Eye (tissue), 1 donor: Measurements from ENCODE around the gene PGBD5.
"Not testable (repeated sequence)": the region's sequence is repeated elsewhere in the genome, so short reads cannot be mapped to it uniquely, and the experiment has no call there.

Experiments used
- DNase-seq: peaks from one replicate; pipeline ENCODE4 v3.0.0-alpha.2; 2015

The PGBD5 gene

DNA sequence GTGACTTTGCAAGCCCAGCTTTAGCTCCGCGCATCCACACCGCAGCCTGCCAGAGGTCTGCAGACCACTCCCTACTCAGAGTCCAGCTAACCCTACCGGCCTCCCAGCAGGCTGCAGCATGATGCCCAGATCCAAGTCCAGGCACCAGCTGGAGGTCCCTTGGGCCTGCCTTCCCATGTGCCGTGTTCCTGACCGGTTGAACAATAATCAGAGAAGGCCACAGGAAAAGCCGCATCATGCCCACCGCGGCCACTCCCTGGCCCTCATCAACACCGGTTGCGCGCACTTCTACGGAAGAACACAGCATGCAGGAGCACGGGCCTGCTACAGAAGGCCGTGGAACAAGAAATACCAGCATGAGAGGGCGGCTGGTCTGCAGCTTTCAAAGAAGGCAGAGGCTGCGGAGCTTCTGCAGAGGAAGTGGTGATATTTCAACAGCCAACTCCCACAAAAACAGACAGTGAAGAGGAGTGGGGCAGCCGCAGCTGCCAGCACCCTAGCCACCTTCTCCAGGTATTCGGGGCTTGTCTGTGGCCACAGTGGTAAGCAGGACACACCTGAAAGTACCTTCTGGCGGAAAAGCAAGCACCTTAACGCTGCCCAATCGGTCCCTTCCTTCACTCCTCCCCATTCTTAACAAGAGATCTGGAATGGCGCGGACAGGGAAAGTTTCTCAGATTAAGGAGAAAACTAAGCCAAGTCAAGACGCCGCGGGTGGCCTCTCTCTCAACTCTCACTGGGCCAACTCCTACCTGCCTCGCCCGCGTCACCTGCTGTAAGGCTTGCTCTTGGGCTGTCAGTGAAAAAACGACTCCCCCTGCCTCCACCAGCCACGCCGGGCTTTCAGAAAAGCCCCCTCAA is 1.5 kb downstream of the PGBD5 start:
- peak; percentile 41 for DNase-seq

DNA sequence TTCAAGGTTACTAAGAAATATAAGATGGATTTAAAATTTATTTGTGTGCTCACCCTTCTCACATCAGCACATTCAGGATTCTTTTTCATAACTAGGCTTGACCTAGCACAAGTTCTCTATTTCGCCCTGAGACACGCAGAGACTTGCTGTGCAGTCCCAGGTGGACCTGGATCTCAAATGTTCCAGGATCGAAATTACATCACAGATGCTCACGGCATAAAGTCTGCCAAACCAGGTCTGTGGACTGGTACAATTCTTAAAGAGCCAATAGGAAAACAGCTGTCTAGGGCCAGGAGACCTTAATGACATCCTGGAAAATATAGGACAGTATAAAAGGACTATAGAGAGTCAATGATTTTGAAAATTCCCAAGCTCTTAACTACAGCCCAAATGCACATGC is 2.2 kb downstream of the PGBD5 start:
- DNase-seq: peak; percentile 14

DNA sequence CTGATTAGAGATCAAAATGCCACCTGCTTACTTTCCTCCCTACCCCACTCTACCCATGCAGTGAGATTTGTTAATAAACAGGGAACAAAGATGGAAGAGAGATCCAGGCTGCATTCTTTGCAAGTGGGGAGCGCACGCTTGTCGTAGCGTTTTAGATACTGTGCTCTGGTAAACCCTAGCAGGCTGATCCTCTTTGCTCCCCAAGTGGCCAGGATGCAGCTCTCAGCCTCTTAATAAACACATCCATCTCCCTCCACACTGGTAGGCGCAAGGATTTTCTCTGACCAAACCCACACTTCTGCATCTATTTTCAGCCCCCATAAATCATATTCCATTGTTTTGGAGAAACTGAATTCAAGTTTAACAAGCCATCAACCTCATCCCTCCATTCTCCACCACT is 2.9 kb downstream of the PGBD5 start:
- peak; percentile 24 for DNase-seq

DNA sequence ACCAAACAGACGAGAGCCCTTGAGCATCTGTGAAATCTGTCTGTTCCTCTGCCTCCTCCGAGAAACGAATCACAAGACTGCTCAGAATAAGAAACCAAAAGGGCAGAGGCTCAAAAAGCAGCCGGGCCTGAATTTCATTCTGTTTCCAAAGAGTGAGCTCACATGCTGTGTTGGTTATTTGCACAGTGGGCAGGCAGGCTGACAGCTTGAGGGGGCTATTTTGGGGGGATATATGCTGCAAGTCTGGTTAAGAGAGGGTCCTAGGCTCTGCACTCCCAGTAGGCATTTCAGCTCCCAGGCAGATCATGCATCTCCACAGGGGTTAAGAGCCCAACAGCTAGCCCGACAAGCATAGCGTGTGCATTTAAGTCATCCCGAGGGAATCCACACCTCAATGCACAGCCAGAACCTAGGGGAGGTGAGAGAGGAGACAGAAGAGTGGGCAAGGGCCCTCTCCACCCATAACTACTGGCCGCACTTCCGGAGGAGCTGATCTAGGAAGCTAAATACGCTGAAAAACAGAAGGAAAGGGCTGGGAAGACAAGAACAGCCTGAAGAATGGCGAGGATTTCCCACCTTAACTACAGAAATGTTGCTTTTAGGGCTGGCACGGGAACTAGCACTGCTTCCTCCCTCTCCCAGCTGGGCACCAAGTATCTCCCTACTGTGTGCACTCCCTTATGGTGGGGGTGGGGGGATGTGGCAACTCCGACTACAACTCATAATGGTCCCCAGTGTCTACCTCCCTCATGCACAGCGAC is 3.7 kb downstream of the PGBD5 start:
- peak; percentile 16 for DNase-seq

DNA sequence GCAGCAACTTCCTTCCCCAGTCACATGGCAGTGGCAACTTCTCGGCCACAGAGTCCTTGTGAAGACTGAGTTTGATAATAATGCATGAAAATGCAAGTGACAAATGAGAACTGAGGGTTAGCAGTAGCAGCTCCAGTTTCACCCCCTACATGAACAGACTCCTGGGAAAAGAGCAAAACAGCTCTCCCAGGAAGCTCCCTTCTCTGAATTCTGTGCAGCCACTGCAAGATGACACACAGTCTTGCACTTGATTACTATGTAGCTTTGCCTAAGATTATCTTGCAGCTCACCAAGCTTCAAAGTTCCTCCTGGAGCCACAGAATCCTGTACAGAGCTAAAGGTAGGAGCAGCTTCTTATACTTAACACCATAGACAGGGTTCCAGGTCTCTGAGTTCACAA is 4.7 kb downstream of the PGBD5 start:
- no peak for DNase-seq

DNA sequence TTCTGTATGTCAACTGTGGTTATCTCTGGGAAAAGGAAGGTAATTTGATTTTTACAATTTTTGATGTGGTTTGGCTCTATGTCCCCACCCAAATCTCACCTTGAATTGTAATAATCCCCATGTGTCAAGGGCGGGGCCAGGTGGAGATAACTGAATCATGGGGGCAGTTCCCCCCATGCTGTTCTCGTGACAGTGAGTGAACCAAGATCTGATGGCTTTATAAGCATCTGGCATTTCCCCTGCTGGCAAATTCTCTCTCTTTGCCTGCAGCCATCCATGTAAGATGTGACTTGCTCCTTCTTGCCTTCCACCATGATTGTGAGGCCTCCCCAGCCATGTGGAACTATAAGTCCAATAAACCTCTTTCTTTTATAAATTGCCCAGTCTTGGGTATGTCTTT is 5.8 kb downstream of the PGBD5 start:
- DNase-seq: not testable (repeated sequence)

DNA sequence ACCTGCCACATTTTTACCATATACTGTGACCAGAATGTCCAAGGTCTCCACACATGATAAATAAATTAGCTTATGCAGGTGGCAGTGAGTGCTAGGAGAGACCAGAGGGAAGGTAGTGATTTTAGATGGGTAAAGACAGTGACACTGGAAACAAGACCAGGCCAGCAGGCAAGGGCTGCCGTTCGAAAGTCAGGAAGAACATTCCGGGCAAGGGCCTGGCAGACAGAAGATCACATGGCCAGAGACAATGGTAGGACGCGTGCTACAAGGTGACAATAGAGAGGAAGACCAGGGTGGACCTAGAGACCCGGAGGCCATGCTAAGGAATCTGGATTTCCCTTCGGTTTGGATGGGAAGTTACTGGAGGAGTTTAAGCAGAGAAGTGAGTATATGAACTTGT is 9.7 kb downstream of the PGBD5 start:
- no peak for DNase-seq

DNA sequence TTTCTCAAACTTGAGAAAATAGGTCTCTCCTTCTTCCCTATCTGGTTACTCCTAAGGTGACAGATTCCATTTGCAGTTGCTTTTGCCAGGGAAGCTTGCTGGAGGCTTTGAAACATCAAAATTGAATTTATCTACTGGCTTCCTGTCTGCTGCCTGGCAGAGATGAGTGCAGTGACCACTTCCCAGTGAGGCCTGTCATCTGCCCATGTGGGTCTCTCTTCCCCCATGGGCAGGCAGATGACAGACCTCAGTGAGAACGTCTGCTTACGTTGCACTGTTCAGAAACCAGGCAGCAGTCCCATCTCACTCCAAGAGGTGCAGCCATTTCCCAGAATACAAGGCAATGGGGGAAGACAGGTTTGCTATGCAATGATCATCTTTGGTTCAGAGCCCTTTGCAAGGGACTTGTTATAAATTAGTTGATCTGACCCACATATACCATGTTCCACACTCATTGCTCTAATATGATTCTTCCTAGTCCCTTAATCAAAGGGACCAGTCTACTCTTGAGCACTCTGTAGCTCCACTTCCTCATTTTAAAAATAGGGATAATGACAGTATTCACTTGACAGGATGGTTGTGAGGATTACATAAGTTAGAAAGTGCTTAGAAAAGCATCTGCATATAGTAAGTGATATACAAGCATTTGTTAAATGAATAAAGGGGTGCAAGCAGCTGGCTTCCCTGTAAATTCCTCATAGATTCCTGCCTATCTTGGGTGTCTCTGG is 10.6 kb downstream of the PGBD5 start:
- no peak for DNase-seq

DNA sequence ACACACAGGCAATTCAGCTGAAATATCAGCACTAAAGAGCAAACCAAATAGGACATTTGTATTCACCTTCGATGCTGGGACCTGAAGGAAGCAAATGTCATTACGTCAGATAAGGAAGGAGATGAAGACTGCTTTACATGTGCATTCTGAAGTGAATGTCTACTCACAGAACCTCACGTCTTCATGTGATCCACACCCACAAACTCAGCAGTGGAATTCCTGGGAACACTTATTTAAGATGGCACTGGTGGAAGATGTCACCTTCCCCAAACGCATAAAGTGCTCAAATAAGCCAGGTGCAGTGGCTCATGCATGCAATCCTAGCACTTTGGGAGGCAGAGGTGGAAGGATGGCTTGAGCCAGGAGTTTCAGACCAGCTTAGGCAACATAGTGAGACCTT is 11.4 kb downstream of the PGBD5 start:
- DNase-seq: no peak

DNA sequence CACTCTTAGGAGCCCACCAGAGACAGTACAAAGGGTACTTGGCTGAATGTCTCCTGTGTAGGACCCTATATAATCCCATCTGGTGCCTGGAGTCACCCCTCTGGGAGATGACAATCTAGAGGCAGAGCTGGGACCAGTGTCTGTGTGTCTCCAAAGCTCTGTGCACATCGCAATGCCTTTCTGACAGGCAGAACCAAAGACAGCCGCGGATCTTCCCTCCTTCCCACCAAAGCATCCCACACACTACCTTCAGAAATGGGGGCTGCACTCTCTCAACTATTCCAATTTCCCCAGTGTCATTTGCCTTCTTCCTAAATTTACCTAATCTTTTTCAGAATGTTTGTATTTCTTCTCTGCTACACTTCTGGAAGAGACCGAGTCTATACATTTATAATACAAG is 12.0 kb downstream of the PGBD5 start:
- DNase-seq: no peak

DNA sequence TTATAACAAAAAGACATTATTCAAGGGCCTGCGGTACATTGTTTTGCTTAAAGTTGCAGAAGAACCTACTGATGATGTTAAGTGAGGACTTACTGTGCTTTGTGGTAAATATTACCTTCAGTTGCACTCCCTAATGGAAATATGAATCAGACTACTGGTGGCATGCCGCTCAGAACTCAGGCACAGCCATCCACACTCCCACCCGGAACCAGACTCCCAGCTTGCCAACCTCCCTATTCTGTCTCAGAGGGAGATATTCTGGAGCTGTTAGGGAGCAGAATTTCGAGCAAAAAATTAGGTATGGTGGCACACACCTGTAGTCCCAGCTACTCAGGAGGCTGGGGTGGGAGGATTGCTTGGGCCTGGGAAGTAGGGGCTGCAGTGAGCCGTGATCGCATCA is 13.1 kb downstream of the PGBD5 start:
- no peak for DNase-seq

DNA sequence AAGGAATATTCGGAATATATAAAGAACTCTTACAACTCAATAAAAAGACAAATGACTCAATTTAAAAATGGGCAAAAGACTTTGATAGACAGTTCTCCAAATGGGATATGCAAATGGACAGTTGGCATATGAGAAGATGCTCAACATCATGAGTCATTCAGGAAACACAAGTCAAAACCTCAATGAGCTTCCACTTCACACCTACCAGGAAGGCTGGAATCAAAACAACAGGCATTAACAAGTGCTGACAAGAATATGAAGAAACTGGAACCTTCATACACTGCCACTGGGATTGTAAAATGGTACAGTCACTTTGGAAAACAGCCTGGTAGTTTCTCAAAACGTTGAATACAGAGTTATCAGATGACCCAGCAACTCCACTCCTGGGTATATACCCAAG is 17.2 kb downstream of the PGBD5 start:
- no peak for DNase-seq

DNA sequence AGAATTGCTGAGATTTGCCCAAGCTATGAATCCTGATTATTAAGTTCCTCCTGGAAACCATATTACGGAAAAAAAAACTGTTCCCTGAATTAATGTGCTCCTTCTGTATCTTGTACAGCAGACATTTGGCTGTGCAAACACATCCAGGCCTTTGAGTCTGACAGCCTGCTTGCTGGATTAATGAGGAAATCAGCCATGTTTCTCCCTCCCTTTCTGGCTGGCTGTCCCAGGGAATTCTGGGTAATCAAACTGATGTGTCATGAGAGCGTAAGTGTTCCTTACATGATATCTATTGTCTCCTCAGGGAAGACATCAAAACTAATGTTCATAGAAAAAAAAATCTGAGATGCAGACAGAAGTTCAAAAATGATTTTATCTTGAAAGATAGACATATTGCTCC is 18.8 kb downstream of the PGBD5 start:
- DNase-seq: peak; percentile 70

DNA sequence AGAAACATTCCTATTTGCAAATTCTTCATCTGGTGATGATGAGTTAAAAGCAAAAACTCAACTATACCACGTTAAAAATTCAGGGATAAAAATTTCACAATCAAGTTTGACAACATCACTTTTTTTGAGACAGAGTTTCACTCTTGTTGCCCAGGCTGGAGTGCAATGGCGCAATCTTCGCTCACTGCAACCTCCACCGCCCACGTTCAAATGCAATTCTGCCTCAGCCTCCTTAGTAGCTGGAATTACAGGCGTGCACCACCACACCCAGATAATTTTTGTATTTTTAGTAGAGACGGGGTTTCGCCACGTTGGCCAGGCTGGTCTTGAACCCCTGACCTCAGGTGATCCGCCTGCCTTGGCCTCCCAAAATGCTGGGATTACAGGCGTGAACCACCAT is 19.4 kb downstream of the PGBD5 start:
- DNase-seq: not testable (repeated sequence)

DNA sequence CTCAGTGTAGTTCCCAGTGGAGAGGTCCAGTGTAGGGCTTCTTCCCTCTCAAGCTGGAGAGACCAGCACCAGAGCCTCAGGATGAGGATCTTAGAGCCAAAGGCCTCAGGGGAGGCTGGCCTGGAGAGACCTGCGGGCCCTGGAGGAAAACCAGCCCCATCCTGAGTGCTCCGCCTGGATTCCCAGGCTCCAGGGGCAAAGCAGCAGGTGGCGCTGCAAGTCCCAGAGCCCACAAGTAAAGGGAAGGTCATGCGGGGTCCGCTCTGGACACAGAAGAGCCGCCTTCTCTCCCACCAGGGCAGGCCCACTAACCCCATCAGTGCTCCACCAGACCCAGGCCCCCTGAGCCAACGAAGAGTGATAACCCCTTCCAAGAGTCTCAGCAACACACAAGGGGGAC is 22.7 kb downstream of the PGBD5 start:
- DNase-seq: no peak

DNA sequence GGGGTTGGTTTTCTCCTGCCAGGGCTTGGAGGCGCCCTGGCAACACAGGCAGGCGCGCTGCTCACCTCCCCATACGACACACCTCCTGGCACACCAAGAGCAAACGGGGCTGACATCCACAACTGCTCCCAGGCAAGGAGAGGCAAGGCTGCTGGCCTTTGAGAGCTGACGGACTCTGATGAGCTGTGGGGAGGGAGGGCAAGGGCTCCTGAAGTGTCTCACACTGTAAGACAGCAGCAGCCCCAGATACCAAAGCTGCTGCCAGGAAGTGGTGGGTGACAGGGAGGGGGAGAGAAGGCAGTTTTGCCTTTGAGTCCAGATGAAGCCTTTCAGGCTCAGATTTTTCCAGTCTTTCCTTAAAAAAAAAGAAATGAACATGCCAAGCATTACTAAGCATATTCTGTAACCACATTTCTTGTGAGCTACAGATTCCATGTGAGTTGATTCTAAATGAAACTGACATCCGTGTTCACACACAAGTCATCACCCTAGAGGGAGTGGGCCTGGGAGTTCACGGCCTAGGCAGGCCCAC is 24.3 kb downstream of the PGBD5 start:
- DNase-seq: peak; percentile 75

DNA sequence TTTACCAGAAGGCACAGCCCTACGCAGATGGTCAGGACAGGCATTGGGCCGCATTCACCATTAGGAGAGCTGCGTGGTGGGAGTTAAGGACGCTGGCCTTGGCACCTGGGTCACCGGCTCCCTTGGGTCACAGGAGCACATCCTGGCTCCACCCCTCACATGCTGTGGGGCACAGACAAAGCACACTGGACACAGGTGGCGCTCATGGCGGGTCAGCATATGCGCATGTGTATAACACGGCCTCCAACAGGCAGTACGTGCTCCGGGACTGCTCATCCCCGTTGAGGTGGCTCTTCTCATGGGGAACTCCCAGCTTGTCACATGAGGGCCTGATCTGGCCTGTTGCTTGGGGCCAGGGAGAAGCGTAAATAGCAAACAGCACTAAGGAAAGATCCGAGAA is 25.0 kb downstream of the PGBD5 start:
- DNase-seq: no peak

DNA sequence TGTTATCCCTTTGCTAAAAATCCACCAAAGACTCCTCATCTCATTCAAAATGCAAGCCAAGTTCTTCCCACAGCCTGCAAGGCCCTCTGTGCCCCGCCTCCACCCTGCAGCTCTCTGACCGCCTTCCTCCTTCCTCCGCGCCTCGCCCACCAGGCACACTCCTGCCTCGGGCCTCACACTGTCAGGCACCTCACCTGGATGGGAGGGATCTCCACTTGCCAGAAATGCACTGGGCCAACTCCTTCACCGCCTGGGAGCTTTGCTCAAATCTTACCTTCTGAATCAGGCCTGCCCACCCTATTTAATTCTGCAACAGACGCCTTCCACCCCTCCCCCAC is 26.2 kb downstream of the PGBD5 start:
- DNase-seq: no peak

DNA sequence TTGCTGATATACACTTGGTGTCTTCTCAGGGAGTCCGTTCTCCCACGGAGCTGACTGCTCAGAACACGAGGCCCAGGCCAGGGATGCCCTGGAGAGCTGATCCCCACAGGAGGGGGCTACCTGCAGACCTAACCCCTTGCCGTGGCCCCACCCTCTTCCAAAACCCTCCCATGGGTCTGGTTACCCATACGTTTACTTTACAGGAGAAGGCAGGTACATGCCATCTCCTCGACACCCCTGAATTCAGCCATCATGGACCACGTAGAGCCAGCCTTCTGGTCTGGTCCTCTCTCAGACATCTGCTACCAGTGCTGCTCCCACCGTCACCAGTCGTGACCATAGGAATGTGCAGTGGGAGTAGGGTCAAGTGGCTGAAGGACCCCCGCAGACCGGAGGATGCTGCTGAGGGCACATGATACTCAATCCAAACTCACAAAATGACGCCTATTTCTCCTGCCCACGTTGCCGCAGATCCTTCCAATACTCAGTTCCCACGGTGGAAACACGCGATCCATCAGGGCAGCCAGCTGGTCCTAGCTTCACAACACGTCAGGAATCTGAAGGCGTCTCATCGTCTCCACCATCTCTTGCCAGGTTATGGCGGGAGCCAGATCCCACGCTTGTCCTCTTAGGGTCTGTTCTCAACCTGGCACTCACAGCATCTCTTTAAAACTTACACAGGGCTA is 26.7 kb downstream of the PGBD5 start:
- no peak for DNase-seq

DNA sequence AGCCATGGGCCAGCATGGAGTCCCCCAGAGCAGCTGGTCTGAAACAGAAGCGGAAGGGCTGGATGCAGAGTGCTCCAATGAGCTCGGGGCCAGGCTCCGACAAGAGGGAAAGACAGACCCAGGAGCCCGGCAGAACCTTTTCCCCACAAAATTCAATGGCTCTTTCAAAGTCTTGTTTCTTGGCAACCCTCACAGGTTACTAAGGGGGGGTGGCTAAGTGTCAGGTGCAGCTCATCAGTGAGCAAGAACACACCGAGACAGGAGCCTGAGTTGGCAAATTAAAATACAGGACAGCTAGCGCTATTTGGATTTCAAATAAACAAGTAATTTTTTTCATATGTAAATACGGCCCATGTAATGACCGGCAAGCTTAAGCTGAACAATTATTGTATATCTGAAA is 27.3 kb downstream of the PGBD5 start:
- DNase-seq: no peak

DNA sequence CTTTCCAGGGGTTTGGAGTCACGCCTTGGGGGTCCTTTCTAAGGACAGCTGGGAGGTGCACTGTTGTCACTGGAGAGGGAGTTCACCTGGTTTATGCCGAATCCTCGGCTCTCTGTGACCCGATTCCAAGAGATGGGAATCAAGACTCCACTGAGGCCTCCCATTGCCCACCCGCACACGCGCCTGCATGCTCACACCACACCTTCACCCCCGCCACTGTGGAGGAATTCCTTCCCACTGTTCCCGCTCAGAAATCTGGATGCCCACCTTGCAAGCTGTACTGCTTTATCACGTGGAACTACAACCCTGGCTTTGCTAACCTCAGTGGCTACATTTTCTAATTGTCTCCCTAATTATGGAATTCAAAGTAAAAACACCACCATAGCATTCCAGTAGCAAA is 29.2 kb downstream of the PGBD5 start:
- DNase-seq: no peak

DNA sequence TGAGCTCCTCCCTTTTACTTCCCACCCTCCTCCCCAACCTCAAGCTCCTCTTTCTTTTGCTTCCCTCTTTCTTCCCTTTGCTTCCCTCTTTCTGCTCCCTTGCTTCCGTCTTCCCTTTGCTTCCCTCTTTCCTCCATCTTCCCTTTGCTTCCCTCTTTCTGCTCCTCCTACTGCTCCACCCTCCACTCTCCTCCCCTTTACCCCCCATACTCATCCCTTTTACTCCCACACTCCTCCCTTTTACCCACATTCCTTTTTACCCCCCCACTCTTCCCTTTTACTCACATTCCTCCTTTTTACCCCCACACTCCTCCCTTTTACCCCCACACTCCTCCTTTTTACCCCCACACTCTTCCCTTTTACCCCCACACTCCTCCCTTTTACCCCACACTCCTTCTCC is 30.2 kb downstream of the PGBD5 start:
- DNase-seq: no peak

DNA sequence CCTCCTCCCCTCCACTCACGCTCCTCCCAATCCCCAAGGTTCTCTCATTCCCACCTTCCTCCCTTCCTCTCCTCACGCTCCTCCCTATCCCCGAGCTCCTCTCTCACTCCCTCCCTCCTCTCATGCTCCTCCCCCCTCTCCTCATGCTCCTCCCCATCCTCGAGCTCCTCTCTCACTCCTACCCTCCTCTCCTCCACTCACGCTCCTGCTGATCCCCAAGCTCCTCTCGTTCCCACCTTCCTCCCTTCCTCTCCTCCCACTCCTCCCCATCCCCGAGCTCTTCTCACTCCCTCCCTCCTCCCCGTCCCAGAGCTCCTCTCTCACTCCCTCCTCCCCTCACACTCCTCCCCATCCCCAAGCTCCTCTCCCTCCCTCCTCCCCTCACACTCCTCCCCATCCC is 31.4 kb downstream of the PGBD5 start:
- DNase-seq: no peak
